Activated B cell treated with CpG ODN at 0.5 μM for 24 hours (primary cell): ENCODE measurements around the gene TTLL1. TPM values are rescaled to one million over a fixed set of nuclear protein-coding genes. Genes with fewer than 3 reads are reported as not detected.

ENCODE experiments used
- ATAC-seq: fragments of 200-7000 bp; cut with Tn5 transposase; one replicate; pipeline ENCODE4 v1.10.0; 2021; ENCODE audit warnings: low read depth, mild to moderate bottlenecking, moderate library complexity
- CTCF ChIA-PET: fragments of 350-600 bp; sonication (Branson Sonifier 250); formaldehyde crosslinking; loops from one replicate; lab custom pipeline; 2021; ENCODE audit warnings: antibody characterized with exemption; lab: Charles Lee
- POLR2A ChIA-PET: fragments of 350-600 bp; sonication (Branson Sonifier 250); formaldehyde crosslinking; loops from one replicate; lab custom pipeline; 2021; ENCODE audit warnings: antibody characterized with exemption; lab: Charles Lee
- DNase-seq: peaks from one replicate; pipeline ENCODE4 v3.0.0; 2022
- H3K27ac Mint-ChIP-seq: one replicate; pipeline ENCODE4 v1.8.0; 2020; ENCODE audit warnings: mixed read lengths
- H3K27me3 Mint-ChIP-seq: one replicate; pipeline ENCODE4 v1.8.0; 2021; ENCODE audit warnings: mixed read lengths
- H3K36me3 Mint-ChIP-seq: one replicate; pipeline ENCODE4 v1.8.0; 2021; ENCODE audit warnings: low read depth, mixed read lengths
- H3K4me1 Mint-ChIP-seq: one replicate; pipeline ENCODE4 v1.8.0; 2021; ENCODE audit warnings: mixed read lengths
- H3K4me3 Mint-ChIP-seq: one replicate; pipeline ENCODE4 v1.8.0; 2020; ENCODE audit warnings: mild to moderate bottlenecking, mixed read lengths
- H3K9me3 Mint-ChIP-seq: one replicate; pipeline ENCODE4 v1.8.0; 2020; ENCODE audit warnings: mixed read lengths
- CTCF ChIP-seq: fragments of 200-600 bp; IDR thresholded peaks from one replicate; pipeline ENCODE4 v1.8.0; 2022; ENCODE audit warnings: antibody characterized with exemption, mild to moderate bottlenecking
- intact Hi-C: fragments of 100-400 bp; cut with micrococcal nuclease; formaldehyde crosslinking; loops from one replicate; pipeline ENCODE4 v1.15.1; 2024
- total RNA-seq: library from RNA; stranded (reverse); gene quantifications from 2 replicates; pipeline ENCODE4 v1.2.3, GENCODE V29; 2022

Gene TTLL1
- total RNA-seq, 1 donor from 2014 or later: 1.2 TPM

GRCh38 chr22:43098356-43098755 is 9.2 kb upstream of the TTLL1 start:
- intact Hi-C loops: no loop called here
- DNase-seq (no peak), ATAC-seq (no peak)
- peaks cover 3% of the 10 kb centered on the region for H3K4me1 Mint-ChIP-seq
- no peaks in the 10 kb centered on the region for H3K36me3 Mint-ChIP-seq
- no peak for TF ChIP-seq CTCF
- POLR2A ChIA-PET: no interaction called here
- H3K9me3 Mint-ChIP-seq: peaks cover 3% of the 10 kb centered on the region
- CTCF ChIA-PET: no interaction called here
- H3K27me3 Mint-ChIP-seq: no peaks in the 10 kb centered on the region
- no peak overlapping the region for H3K27ac Mint-ChIP-seq
- no peak overlapping the region for H3K4me3 Mint-ChIP-seq

- ChIA-PET CTCF (no interaction called here), POLR2A (interaction anchor here (0.8 kb wide), 1 partner anchor 82 kb away, joined by 9 read pairs; no protein-coding TSS in a partner anchor)
- intact Hi-C loops: no loop called here
- H3K27me3 Mint-ChIP-seq: no peaks in the 10 kb centered on the region
- H3K4me1 Mint-ChIP-seq: peaks cover 6% of the 10 kb centered on the region
- no peak overlapping the region for H3K27ac Mint-ChIP-seq
- ATAC-seq: no peak
- no peak for DNase-seq
- TF ChIP-seq CTCF: no peak
- H3K36me3 Mint-ChIP-seq: no peaks in the 10 kb centered on the region
- no peak overlapping the region for H3K4me3 Mint-ChIP-seq
- peaks cover 3% of the 10 kb centered on the region for H3K9me3 Mint-ChIP-seq
These were observed 7.2 kb upstream of the TTLL1 start for GRCh38 chr22:43096420-43096819.

- intact Hi-C loops: no loop called here
- DNase-seq (no peak), ATAC-seq (no peak)
- Mint-ChIP-seq H3K4me3 (no peak overlapping the region), H3K27ac (no peak overlapping the region), H3K9me3 (peaks cover 3% of the 10 kb centered on the region), H3K4me1 (peaks cover 10% of the 10 kb centered on the region), H3K36me3 (no peaks in the 10 kb centered on the region), H3K27me3 (no peaks in the 10 kb centered on the region)
- ChIA-PET POLR2A (no interaction called here), CTCF (no interaction called here)
- no peak for TF ChIP-seq CTCF
These were observed 5.4 kb upstream of the TTLL1 start for GRCh38 chr22:43094551-43094950.

GRCh38 chr22:43094085-43094484 is 4.9 kb upstream of the TTLL1 start:
- intact Hi-C loops: no loop called here
- H3K27ac Mint-ChIP-seq: no peak overlapping the region
- H3K27me3 Mint-ChIP-seq: no peaks in the 10 kb centered on the region
- H3K9me3 Mint-ChIP-seq: peaks cover 3% of the 10 kb centered on the region
- ATAC-seq: no peak
- no peak overlapping the region for H3K4me3 Mint-ChIP-seq
- ChIA-PET CTCF (no interaction called here), POLR2A (no interaction called here)
- TF ChIP-seq CTCF: no peak
- H3K36me3 Mint-ChIP-seq: no peaks in the 10 kb centered on the region
- H3K4me1 Mint-ChIP-seq: peaks cover 13% of the 10 kb centered on the region
- no peak for DNase-seq

- Mint-ChIP-seq H3K27ac (no peak overlapping the region), H3K4me1 (peaks cover 19% of the 10 kb centered on the region), H3K4me3 (no peak overlapping the region), H3K27me3 (no peaks in the 10 kb centered on the region), H3K36me3 (no peaks in the 10 kb centered on the region), H3K9me3 (peaks cover 3% of the 10 kb centered on the region)
- CTCF ChIA-PET: no interaction called here
- intact Hi-C loops: no loop called here
- DNase-seq (no peak), ATAC-seq (no peak)
- POLR2A ChIA-PET: interaction anchor here (0.6 to 1.7 kb wide), 5 partner anchors 77 to 477 kb away, joined by 3 to 15 read pairs (median 4); no protein-coding TSS in a partner anchor
- TF ChIP-seq CTCF: no peak
These were observed 2.9 kb upstream of the TTLL1 start for GRCh38 chr22:43092085-43092484.
